Measurements from ENCODE around the gene MS4A4A. TPM values are rescaled to one million over a fixed set of nuclear protein-coding genes. Genes with fewer than 3 reads are reported as not detected.

Gene MS4A4A
- total RNA-seq, 1 donor from 2014 or later = 53.9 TPM

GRCh38 chr11:60318726-60319125 is 38.3 kb downstream of the MS4A4A start:
- Histone ChIP-seq H3K27ac (no peak overlapping the region), H3K9me3 (no peaks in the 10 kb centered on the region), H3K4me3 (no peak overlapping the region), H3K36me3 (no peaks in the 10 kb centered on the region), H3K4me1 (no peaks in the 10 kb centered on the region), H3K27me3 (no peaks in the 10 kb centered on the region)
- no peak for TF ChIP-seq CTCF (IDR thresholded peaks at IDR 0.05)
- intact Hi-C loops (cut with DNase I) = no loop called here
- ATAC-seq = no peak
- DNase-seq = no peak

GRCh38 chr11:60321051-60321450 is 40.6 kb downstream of the MS4A4A start:
- H3K27ac ChIP-seq = no peak overlapping the region
- H3K9me3 ChIP-seq = no peaks in the 10 kb centered on the region
- no peak for TF ChIP-seq CTCF (IDR thresholded peaks at IDR 0.05)
- no peak overlapping the region for H3K4me3 ChIP-seq
- H3K27me3 ChIP-seq = no peaks in the 10 kb centered on the region
- intact Hi-C loops (cut with DNase I) = no loop called here
- H3K4me1 ChIP-seq = no peaks in the 10 kb centered on the region
- H3K36me3 ChIP-seq = no peaks in the 10 kb centered on the region
- DNase-seq (no peak), ATAC-seq (no peak)

DNA sequence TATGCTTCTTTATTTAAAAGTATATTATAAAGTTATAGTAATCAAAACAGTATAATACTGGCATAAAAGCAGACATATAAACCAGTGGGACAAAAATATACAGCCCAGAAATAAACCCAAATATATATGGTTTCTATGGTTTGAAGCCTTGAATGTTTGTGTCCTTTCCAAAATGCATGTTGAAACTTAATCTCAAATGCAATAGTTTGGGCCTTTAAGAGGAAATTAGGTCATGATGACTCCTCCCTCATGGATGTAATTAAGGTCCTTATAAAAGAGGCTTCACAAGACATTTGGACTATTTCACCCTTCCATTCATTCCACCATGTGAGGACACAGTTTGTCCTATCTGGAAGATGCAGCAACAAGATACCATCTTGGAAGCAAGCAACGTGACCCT is 46.5 kb downstream of the MS4A4A start, which contains the start of gene MS4A6E:
TSS of gene MS4A6E (plus strand) at position 301 of the 400 bp plus-strand sequence. CDS start 7,641 bp downstream, outside the sequence.
- Histone ChIP-seq H3K4me3 (no peak within 1 kb of the TSS), H3K27me3 (no peaks in the 10 kb centered on the region), H3K4me1 (no peaks in the 10 kb centered on the region), H3K27ac (no peak within 1 kb of the TSS), H3K9me3 (no peaks in the 10 kb centered on the region), H3K36me3 (no peaks in the 10 kb centered on the region)
- no peak for DNase-seq
- intact Hi-C loops (cut with DNase I) = no loop called here
- ATAC-seq = no peak
- no peak for TF ChIP-seq CTCF (IDR thresholded peaks at IDR 0.05)

DNA sequence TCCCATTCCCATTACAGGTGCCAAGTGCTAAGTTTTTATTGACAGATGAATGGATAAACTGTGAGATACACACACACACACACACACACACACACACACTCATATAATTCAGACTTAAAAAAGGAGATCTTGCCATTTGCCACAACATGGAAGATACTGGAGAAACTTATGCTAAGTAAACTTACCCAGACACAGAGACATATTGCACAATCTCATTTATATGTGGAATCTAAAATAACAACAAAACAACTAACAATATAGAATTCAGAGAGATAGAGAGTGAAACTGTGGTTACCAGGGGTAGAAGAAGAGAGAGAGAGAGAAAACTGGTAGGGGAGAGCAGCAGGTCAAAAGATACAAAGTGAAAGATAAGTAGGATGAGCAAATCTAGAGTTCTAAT is 48.0 kb downstream of the MS4A4A start:
- DNase-seq (no peak), ATAC-seq (no peak)
- Histone ChIP-seq H3K27me3 (no peaks in the 10 kb centered on the region), H3K4me3 (no peak overlapping the region), H3K9me3 (no peaks in the 10 kb centered on the region), H3K4me1 (peaks cover 5% of the 10 kb centered on the region), H3K36me3 (no peaks in the 10 kb centered on the region), H3K27ac (no peak overlapping the region)
- intact Hi-C loops (cut with DNase I) = no loop called here
- TF ChIP-seq CTCF (IDR thresholded peaks at IDR 0.05) = no peak

DNA sequence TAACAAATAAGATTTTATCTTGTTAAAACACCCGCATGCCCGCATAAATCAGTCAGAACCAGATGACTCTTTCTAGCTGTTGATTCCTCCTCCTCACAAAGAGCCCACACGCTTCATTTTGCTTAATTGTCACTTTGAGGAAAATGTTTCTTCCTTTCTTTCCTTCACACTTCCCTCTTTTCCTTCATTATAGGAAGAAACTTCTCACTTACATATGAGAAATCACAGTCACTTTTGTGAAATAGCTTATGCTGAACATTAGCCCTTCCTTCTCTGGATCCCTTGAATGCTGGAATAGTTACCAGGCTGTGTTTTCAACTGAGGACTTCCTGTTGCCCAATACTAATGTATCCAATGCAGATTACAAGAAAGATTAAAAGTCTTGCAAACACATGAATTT is 52.4 kb downstream of the MS4A4A start:
- no peaks in the 10 kb centered on the region for H3K27me3 ChIP-seq
- H3K36me3 ChIP-seq = no peaks in the 10 kb centered on the region
- DNase-seq = no peak
- no peak for TF ChIP-seq CTCF (IDR thresholded peaks at IDR 0.05)
- H3K9me3 ChIP-seq = no peaks in the 10 kb centered on the region
- no peak overlapping the region for H3K4me3 ChIP-seq
- H3K27ac ChIP-seq = no peak overlapping the region
- intact Hi-C loops (cut with DNase I) = no loop called here
- peaks cover 7% of the 10 kb centered on the region for H3K4me1 ChIP-seq
- peak; percentile 69 for ATAC-seq

DNA sequence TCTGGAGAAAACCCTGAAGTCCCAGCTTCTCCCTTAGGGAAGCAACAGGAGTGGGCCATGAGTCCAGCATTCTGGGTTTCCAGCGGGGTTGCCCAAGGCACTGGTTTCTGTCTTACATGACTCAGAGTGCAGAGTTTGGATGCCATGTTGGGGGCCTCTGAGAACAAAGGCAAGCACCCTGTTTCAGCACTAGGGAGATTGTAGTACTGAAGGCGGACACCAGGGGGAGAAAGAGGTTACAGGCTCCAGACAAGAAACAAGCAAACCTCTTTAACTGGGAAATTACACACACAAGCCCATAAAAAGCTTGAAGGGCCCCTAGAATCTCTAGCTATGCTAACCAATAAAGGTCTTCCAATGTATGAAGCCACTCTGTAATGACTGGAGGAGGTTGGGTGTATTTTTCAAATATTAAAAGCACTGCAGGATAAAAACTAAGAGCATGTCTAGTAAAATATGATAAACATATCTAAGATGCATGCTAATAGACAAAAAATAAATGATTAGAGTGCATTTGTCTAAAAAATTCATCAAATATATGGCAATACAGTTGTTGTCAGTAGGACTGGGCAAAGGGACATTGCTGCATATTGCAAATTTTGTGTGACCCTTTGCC is 53.6 kb downstream of the MS4A4A start:
- DNase-seq (no peak), ATAC-seq (peak; percentile 94)
- peaks cover 7% of the 10 kb centered on the region for H3K4me1 ChIP-seq
- no peaks in the 10 kb centered on the region for H3K9me3 ChIP-seq
- no peaks in the 10 kb centered on the region for H3K36me3 ChIP-seq
- no peak overlapping the region for H3K27ac ChIP-seq
- H3K4me3 ChIP-seq = no peak overlapping the region
- TF ChIP-seq CTCF (IDR thresholded peaks at IDR 0.05) = peak; percentile 78
- intact Hi-C loops (cut with DNase I) = no loop called here
- no peaks in the 10 kb centered on the region for H3K27me3 ChIP-seq
